ENCODE measurements around the gene C16orf82.

C16orf82 gene

DNA sequence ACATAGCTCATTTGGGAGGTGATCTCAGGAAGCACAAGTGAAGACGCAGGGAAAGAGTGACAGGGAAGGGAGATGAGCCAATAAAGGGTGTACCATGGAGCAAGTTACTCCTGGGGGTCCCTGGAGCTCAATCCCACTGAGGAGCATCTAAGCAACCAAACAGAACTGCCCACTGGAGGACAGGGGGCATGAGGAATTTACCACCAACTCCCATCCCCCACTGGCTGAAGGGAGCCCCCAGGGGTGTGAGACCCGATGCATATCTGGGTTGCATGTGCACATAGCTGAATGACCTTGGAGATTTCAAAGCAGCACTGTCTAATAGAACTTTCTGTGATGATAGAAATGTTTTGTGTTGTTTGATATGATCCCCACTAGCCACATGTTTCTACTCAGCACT is 29.6 kb downstream of the C16orf82 start:
- DNase-seq = no peak

DNA sequence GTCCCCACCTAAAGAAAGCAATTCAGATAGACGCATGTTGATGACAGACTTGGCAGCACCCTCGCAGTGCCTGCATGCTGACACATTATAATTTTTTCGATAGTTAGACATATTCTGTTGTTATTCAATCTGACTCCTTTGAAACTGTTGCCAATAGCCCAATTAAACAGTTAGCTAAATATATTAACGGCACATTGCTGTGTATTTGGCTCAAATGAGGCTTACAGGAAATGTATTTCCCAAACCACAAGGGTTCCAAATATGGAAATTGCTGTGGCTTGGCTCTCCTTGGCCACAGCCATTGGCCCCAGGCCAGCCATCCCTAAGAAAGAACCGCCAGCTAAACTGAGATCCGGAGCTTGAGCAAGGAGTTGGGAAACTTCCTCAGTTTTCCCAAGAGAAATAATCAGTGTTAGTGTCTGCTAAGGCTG is 31.1 kb downstream of the C16orf82 start:
- peak; percentile 53 for DNase-seq

DNA sequence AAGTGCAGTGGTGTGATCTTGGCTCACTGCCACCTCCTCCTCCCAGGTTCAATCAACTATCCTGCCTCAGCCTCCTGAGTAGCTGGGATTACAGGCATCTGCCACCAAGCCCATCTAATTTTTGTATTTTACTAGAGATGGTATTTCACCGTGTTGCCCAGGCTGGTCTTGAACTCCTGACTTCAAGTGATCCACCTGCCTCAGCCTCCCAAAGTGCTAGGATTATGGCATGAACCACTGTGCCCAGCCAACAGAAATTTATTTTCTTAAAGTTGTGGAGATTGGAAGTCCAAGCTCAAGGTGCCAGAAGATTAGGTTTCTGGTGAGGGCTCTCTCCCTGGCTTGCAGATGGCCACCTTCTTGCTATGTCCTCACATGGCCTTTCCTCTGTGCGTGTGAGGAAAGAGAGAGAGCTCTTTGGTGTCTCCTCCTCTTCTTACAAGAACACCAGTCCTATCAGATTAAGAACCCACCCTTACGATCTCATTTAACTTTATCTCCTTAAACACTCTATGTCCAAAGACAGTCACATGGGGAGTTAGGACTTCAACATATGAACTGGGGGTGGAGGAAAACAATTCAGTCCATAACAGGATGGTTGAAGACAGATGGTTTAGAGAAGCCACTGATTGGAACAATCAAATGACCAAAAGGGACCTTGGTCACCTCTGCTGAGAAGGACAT is 31.8 kb downstream of the C16orf82 start:
- no peak for DNase-seq

DNA sequence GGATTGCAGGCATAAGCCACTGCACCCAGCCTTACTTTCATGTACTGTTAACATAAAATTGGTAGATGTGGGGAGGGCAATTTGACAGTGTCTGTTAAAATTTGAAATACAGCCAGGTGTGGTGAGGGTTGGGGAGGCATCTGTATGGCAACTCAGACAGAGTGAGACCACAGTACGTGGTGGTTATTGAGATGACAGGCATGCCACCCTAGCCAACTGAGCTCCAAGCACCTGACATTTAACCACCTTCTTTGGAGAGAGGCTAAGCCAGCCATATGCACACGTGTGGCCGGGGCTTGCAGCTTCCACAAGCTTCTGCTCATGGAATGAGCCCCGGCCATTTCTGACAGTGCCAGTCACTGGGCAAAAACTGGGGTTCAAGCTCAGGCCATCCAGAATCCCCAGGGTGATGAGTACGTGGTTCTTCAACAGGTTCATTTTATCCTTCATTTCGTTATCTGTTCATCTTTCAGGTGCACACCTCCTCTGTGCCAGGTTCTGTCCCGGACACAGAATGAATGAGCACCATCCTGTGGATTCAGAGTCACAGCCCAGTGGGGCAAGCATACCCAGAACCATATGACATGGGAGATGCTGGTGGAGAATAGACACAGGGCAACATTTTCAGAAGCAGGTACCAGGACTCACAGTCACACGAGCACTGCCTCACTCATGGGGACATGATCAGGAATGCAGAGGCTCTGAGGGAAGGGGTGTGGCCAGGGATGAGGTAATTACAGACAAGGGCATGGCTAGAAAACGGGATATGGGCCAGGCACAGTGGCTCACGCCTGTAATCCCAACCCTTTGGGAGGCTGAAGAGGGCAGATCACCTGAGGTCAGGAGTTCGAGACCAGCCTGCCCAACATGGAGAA is 36.2 kb downstream of the C16orf82 start:
- DNase-seq = no peak

DNA sequence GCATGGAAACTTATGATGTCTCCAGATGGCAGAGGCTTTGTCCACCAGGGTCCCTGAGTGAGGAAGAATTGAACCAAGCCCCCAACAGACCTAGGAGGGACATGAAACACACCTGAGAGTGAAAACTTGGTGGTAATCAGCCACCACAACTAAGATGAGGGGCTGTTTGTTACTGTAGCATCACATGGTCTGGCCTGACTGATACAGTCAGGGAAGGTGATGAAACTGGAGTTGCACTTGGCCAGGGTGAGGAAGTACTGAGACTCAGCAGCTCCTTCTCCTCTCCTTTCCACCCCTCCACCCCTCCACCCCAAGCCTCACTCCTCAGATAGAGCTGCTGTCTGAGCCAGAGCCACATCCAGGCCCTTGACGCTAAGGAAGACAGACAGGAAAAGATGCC is 37.2 kb downstream of the C16orf82 start:
- no peak for DNase-seq

DNA sequence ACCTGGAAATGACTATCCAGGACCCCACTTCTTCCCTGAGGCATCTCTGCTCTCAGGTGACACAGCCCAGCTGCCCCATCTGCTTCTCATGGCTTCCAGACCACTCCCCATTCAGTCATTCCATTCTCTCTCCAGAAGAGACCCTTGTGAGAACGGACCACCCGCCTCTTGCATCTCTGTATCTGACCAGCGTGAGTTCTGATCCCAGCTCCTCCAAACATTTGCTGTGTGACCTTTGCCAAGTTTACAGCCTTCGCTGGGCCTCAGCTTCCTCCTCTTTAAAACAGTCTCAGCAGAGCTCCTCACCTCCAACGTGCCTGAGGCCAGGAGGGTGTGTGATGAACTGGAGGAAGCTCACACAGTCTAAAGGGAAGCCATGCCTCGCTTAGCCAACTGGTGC is 39.6 kb downstream of the C16orf82 start:
- no peak for DNase-seq

DNA sequence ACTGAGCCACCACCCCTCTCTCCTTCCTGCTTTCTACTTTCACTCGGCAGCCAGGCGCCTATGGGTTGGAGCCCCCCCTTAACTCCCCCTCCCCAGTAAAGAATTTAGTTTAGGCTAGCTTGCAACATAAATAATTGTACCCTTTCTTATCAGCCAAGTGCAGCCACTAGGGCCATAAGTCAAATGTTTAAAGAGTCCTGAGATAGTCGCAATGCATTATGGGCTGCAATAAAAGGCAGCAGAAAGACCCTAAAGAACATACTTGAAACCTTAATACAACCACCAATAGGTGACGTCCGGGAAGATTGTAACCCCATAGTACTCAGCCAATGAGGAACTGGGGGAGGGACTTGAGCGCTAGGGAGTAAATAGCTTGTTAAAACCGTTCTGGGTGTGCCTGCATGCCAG is 40.5 kb downstream of the C16orf82 start:
- DNase-seq = no peak

DNA sequence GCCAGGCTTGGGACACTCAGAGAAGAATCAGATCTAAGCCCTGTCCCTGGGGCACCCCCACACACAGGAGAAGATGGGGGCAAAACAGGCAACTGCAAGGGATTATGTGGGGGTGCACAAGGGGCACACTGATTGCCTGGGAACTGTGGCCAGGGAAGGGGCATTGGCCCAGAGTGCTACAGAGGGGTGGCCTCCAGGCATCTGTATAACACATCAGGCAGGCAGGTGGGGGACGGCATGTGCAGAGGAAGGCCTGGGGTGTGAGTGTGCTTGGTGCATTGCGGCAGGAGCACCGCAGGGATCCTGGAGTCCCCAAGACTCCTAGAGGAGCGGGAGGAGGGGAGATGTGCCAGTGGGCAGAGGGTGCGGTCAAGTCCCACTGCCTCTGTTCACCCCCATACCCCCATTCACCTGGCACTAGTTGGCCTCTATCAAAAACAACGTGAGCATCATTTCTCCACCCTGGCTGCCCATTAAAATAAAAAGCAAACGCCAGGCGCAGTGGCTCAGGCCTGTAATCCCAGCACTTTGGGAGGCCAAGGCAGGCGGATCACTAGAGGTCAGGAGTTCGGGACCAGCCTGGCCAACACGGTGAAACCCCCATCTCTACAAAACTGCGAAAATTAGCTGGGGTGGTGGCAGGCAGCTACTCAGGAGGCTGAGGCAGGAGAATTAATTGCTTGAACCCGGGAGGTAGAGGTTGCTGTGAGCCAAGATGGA is 41.5 kb downstream of the C16orf82 start:
- DNase-seq = no peak

DNA sequence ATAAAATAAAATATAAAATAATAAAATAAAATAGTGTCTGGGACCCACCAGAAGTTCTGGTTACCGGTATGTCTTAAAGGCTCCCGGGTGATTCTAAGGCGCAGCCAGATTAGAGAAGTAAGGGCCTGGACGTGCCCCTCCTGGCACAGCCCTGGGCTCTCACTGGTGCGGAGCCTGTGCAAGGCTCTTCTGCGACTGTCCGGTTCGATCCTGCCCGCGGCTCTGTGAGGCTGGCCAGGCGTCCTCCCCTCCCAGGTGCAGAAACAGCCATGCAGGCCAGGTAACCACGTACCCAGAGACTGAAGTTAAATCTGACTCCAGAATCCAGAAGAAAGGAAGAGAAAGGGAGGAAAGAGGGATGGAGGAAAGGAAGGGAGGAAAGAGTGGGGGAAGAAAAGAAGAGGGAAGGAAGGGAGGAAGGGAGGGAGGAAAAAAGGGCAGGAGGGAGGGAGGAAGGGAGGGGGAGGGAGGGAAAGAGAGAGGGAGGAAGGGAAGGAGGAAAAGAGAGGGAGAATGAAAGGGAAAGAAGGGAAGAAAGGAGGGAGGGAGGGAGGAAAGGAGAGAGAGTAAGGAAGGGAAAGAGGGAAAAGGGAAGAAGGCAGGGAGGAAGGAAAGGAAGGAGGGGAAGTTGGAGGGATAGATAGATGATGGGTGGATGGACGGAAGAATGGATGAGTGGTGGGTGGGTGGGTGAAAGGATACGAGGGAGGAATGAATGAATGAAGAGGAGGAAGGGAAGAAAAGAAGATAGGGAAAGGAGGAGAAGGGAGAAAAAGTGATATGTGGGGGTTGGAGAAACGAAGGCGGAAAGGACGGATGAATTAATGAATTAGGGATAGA is 42.3 kb downstream of the C16orf82 start:
- DNase-seq = no peak

DNA sequence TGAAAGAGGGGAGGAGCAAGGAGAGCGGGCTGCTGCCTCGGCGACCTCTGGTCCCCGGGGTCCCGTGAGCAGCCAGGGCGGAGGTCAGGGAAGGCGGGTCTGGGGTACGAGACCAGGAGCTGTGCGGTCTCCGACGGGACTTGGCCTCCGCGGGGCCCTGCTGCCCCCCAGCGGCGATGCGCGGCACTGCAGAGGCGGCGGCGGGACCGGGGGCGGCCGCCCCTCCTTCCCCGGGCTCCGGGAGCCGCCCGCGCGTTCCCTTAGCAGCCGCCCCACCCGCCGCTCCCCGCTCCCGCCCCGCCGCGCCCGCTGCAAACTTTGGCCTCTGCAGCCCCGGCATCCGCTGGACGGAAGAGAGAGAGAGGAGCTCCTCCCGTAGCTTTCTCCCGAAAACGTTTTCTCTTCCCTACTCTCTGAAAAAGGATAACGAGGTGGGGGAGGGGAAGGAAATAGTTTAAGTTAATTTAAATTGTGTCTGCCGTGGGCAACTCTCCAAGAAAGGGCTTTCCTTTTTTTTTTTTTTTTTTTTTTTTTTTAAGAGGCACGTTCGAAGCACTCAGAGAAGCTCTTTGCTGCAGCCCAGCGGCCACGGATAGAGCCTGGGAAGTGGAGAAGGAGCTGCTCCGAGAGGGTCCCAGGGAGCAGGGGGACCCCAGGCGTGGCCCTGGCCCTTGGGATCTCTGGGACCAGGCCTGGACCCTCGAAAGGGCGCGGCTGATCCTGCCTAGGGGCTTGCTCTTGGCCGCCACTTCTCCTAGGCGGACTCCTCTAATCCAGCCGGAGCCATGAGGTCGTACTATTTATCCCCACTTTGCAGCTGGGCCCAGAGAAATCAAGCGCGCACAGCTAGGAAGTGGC is 43.2 kb downstream of the C16orf82 start:
- DNase-seq = peak; percentile 69

DNA sequence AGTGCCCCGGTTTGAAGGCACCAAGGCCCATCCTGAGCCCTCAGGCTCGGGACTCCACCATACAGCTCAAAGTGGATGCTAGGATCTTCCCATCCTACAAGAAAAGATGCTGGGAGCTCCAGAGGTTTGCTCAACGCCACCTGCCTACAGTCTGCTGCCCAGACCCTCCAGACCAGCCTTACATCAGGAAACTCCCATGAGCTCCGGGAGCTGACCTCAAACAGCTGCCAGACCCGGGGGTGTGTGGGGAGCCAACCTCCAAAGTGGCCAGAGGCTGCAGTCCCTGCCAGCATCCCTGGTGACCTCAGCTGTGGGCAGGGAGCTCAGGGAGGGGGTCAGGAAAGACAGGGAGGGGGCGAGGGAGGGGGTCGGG is 43.8 kb downstream of the C16orf82 start:
- no peak for DNase-seq

DNA sequence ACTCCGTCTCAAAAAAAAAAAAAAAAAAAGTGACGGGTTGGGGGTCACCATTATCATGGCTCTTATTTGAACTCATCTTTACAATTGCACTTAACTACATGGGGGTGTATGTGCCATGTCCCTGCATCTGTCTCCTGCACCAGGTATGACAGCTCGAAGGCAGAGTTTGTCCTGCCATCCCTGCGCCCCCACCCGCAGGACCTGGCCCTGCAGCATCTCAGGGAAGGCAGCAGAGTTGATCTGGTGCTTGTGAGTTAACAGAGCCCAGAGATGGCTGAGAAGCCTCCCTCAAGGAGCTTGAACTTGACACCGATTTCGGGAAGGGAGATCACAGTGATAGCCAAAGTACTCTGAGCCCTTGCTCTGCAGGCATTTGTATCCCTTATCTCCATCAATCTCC is 44.8 kb downstream of the C16orf82 start:
- no peak for DNase-seq

DNA sequence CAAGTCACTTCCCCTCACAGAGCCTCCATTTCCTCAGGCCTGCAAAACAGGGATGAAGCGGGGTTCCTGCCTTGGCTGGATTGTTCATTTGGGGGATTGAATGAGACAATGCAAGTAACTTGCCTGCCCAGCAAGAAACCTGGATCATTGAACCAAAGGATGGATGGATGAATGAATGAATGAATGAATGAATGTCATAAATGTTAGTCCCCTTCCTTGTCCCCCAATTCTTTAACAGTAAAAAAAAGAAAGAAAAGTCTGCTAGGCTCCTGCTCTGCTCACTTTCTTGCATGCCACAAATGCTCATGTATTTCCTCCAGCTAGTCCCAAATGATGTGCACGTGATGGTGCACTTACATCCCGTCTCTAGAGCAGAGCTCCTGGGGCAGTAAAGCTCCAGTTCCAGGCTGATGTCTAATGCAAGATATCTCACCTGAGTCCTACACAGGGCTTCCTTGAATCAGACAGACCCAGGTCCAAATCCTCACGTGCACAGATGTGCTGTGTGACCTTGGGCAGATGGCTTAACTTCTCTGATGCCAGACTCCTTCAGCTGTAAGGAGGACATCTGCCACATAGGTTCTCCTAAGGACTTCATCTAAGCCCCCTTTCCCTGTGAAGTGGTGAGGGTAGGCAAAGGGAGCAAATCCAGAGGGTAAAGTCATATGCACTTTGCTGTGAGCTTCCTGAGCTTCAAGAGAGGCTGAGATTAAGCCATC is 45.5 kb downstream of the C16orf82 start:
- DNase-seq = no peak

DNA sequence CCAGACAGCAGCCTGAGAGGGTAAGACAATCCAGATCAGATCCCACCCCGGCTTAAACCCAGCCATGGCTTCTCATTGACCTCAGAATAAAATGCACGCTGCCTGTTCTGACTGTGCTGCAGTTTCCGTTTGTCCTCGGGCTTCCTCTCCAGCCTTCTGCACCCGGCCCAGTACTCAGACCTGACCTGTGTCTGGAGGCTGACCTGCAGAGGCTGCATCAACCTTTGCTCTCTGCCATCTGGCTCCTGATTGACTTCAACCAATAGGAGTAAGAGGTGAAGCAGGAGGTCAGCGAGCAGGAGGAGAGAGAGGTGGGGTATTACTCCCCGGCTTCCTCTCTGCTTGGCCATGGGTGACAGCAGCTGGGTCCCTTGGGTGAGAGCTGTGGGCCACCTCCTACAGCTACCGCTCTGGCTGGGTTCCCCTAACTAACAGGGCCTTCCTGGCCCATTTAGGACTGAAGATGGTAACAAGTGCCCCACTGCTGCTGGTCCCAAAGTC is 46.7 kb downstream of the C16orf82 start:
- no peak for DNase-seq

DNA sequence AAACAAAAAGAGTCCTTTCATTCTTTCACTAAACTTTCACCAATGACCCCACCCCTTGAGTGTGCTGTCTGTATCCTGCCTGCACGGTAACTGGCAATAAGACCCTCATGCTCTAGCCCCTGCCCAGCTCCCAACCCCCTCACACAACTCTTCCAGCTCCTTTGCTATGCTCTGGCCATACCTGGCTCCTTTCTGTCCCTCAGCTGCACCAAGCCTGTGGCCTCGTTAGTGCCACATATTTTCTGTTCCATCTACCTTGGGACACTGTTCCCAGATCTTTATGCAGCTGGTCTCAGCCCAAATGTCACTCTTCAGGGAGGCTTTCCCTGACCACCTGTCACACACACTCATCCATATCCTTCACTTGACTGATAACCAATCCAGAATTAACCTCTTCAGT is 47.3 kb downstream of the C16orf82 start:
- DNase-seq = no peak

DNA sequence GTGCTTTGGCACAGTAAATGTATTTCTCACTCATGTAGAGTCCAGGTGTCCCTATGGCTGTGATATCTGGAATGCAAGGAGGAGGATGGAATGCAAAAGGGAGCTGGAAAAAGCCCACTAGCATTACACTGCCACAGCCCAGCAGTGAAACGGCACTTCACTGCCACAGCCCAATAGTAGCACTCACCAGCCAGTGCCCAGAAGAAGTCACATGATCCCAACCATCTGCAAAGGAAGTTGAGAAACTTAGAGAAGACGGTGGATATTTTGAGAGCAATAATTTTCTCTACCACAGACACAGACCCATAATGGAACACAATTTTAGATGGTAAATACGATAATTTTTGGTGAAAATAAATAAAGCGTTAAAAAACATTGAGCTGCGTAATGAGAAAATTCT is 51.8 kb downstream of the C16orf82 start:
- no peak for DNase-seq
